Gastroesophageal sphincter (tissue), 4 donors: ENCODE measurements around the gene GNAI1. TPM values are rescaled to one million over a fixed set of nuclear protein-coding genes. Genes with fewer than 3 reads are reported as not detected.

ENCODE experiments used
- ATAC-seq: fragments of 150-250 bp; one replicate; pipeline ENCODE4 v1.9.1; 2016; ENCODE audit warnings: mild to moderate bottlenecking, moderate library complexity
- H3K27ac ChIP-seq, 4 donors: fragments of 200-600 bp; sonication (generic) in 3 of 4; 1 replicate in 3 of 4; 2 replicates in 1 of 4; pipeline ENCODE4 v1.5.1; 2016 to 2019
- H3K27me3 ChIP-seq: fragments of 200-600 bp; sonication (generic); one replicate; pipeline ENCODE4 v1.5.1; 2019
- H3K36me3 ChIP-seq, 2 donors: fragments of 200-600 bp; sonication (generic); one replicate each; pipeline ENCODE4 v1.5.1; 2019; ENCODE audit warnings: control low read depth in 1 of 2
- H3K4me1 ChIP-seq, 3 donors: fragments of 200-600 bp; sonication (generic); 1 replicate in 2 of 3; 2 replicates in 1 of 3; pipeline ENCODE4 v1.5.1; 2016 to 2019; ENCODE audit warnings: control low read depth in 2 of 3
- H3K4me3 ChIP-seq, 2 donors: fragments of 200-600 bp; sonication (generic); one replicate each; pipeline ENCODE4 v1.5.1; 2019; ENCODE audit warnings: mild to moderate bottlenecking in 1 of 2, moderate library complexity in 1 of 2
- H3K9me3 ChIP-seq, 3 donors: fragments of 200-600 bp; sonication (generic); one replicate each; pipeline ENCODE4 v1.5.1; 2017 to 2019; ENCODE audit warnings: control low read depth in 2 of 3
- CTCF ChIP-seq, 4 experiments: fragments of 200-600 bp in 2 of 4; fragments of 450-650 bp in 2 of 4; sonication (generic) in 1 of 4; IDR thresholded peaks; one replicate each; pipeline ENCODE4 v1.5.1; 2017 to 2019; ENCODE audit warnings: antibody characterized with exemption in 4 of 4, mild to moderate bottlenecking in 2 of 4, moderate library complexity in 2 of 4
- EP300 ChIP-seq: sonication (generic); formaldehyde crosslinking; IDR thresholded peaks from one replicate; pipeline ENCODE4 v1.6.1; 2017; ENCODE audit warnings: antibody characterized with exemption, mild to moderate bottlenecking
- POLR2A ChIP-seq, 2 donors: fragments of 450-650 bp; IDR thresholded peaks; one replicate each; pipeline ENCODE4 v1.6.1; 2017; ENCODE audit warnings: antibody characterized with exemption in 2 of 2, mild to moderate bottlenecking in 2 of 2, moderate library complexity in 1 of 2
- POLR2AphosphoS5 ChIP-seq: sonication (generic); formaldehyde crosslinking; IDR thresholded peaks from one replicate; pipeline ENCODE4 v1.6.1; 2017; ENCODE audit warnings: antibody characterized with exemption
- WGBS, 2 donors: methylation state at CpG; one replicate each; pipeline ENCODE4 v1.1.5; 2018; ENCODE audit warnings: low coverage in 1 of 2; 5-methylcytosine and 5-hydroxymethylcytosine counted together
- total RNA-seq, 4 donors: library from RNA; depleted of rRNA; stranded (reverse); fragments of >200 nt; gene quantifications; one replicate each; pipeline ENCODE4 v1.1.0, GENCODE V29; 2016

Gene GNAI1
- total RNA-seq, 4 donors from 2014 or later: 76.8 to 136 (median 108) TPM

GRCh38 chr7:80247891-80248290, 113.3 kb downstream of the GNAI1 start:
- no peak for ATAC-seq
- Histone ChIP-seq H3K4me1 (no peaks in the 10 kb centered on the region), H3K9me3 (no peaks in the 10 kb centered on the region), H3K27ac (no peak overlapping the region), H3K36me3 (no peaks in the 10 kb centered on the region), H3K4me3 (no peak overlapping the region), H3K27me3 (no peaks in the 10 kb centered on the region)
- 93 to 94% methylated on average over 4 of the region's 4 CpGs for WGBS, 2 donors
- no peak for TF ChIP-seq POLR2A (IDR thresholded peaks at IDR 0.05)
- TF ChIP-seq CTCF (IDR thresholded peaks at IDR 0.05): no peak
- TF ChIP-seq EP300: no peak
- no peak for TF ChIP-seq POLR2AphosphoS5

GRCh38 chr7:80249184-80249583, 114.6 kb downstream of the GNAI1 start:
- Histone ChIP-seq H3K9me3 (no peaks in the 10 kb centered on the region), H3K4me1 (no peaks in the 10 kb centered on the region), H3K36me3 (no peaks in the 10 kb centered on the region), H3K27me3 (no peaks in the 10 kb centered on the region), H3K27ac (no peak overlapping the region), H3K4me3 (no peak overlapping the region)
- TF ChIP-seq POLR2A (IDR thresholded peaks at IDR 0.05) (no peak), POLR2AphosphoS5 (no peak), EP300 (no peak), CTCF (IDR thresholded peaks at IDR 0.05) (no peak)
- no peak for ATAC-seq

- Histone ChIP-seq H3K36me3 (no peaks in the 10 kb centered on the region), H3K27ac (no peak overlapping the region), H3K27me3 (no peaks in the 10 kb centered on the region), H3K4me1 (no peaks in the 10 kb centered on the region), H3K9me3 (no peaks in the 10 kb centered on the region), H3K4me3 (no peak overlapping the region)
- no peak for TF ChIP-seq EP300
- no peak for TF ChIP-seq CTCF (IDR thresholded peaks at IDR 0.05)
- WGBS, 2 donors: 38 to 84% methylated on average over 2 of the region's 2 CpGs
- no peak for ATAC-seq
Observed at GRCh38 chr7:80249619-80250295, 115.1 kb downstream of the GNAI1 start.

- no peak for ATAC-seq
- TF ChIP-seq POLR2AphosphoS5 (no peak), CTCF (IDR thresholded peaks at IDR 0.05) (no peak), EP300 (no peak), POLR2A (IDR thresholded peaks at IDR 0.05) (no peak)
- H3K4me3 ChIP-seq: no peak overlapping the region
- 89% methylated on average over 4 of the region's 4 CpGs; no CpG with 5 or more reads in 1 of the 2 donors for WGBS, 2 donors
- no peaks in the 10 kb centered on the region for H3K4me1 ChIP-seq
- no peak overlapping the region for H3K27ac ChIP-seq
- no peaks in the 10 kb centered on the region for H3K9me3 ChIP-seq
- no peaks in the 10 kb centered on the region for H3K36me3 ChIP-seq
- H3K27me3 ChIP-seq: no peaks in the 10 kb centered on the region
Observed at GRCh38 chr7:80253237-80253636, 118.6 kb downstream of the GNAI1 start.

GRCh38 chr7:80253653-80254052, 119.0 kb downstream of the GNAI1 start:
- H3K4me3 ChIP-seq: no peak overlapping the region
- no peaks in the 10 kb centered on the region for H3K4me1 ChIP-seq
- WGBS, 2 donors: 67 to 79% methylated on average over 2 of the region's 2 CpGs
- H3K27me3 ChIP-seq: no peaks in the 10 kb centered on the region
- TF ChIP-seq CTCF (IDR thresholded peaks at IDR 0.05) (no peak), POLR2AphosphoS5 (no peak), POLR2A (IDR thresholded peaks at IDR 0.05) (no peak), EP300 (no peak)
- ATAC-seq: no peak
- no peaks in the 10 kb centered on the region for H3K9me3 ChIP-seq
- H3K36me3 ChIP-seq: no peaks in the 10 kb centered on the region
- no peak overlapping the region for H3K27ac ChIP-seq
